ENCODE data around the gene CORO2A. TPM values are rescaled to one million over a fixed set of nuclear protein-coding genes. Genes with fewer than 3 reads are reported as not detected.
"Not testable (repeated sequence)": the region's sequence is repeated elsewhere in the genome, so short reads cannot be mapped to it uniquely, and the experiment has no call there.

CORO2A gene
- total RNA-seq, 3 donors from 2014 or later = 1.4 to 7.2 (median 7.2) TPM

- Histone ChIP-seq H3K4me3 (no peak overlapping the region), H3K4me1 (no peaks in the 10 kb centered on the region), H3K27ac (no peak overlapping the region), H3K9me3 (no peaks in the 10 kb centered on the region), H3K36me3 (no peaks in the 10 kb centered on the region), H3K27me3 (no peaks in the 10 kb centered on the region)
- intact Hi-C loops (cut with DNase I; ENCODE audit: low total_unique reads) = no loop called here
- no peak for TF ChIP-seq POLR2A (IDR thresholded peaks at IDR 0.05)
- TF ChIP-seq POLR2AphosphoS5 (IDR thresholded peaks at IDR 0.05) = no peak
- no peak for TF ChIP-seq CTCF (IDR thresholded peaks at IDR 0.05)
- no peak for DNase-seq (ENCODE audit: low spot score in 2 of 2)
These were observed 97.6 kb downstream of the CORO2A start for GRCh38 chr9:98094851-98095250.

DNA sequence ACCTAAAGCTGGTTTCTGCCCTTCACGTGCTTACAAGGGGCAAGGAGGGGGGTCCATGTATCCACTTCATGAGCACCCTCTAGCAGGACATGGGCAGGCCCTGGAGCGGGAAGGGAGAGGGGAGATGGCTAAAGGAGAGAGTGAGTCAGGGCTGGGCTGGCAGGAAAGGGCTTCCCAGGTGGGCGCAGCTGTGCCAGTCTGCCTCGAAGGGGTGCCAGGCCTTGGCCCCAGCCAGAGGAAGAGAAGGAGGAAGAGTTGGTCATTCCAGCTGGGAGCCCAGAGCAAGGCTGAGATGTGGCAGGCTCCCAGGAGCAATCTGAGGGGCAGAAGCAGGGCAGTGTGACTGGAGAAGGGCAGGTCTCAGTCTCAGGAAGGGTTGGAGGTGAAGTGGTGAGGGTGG, 98.1 kb downstream of the CORO2A start:
- Histone ChIP-seq H3K4me3 (no peak overlapping the region), H3K27me3 (no peaks in the 10 kb centered on the region), H3K36me3 (no peaks in the 10 kb centered on the region), H3K9me3 (no peaks in the 10 kb centered on the region), H3K4me1 (no peaks in the 10 kb centered on the region), H3K27ac (no peak overlapping the region)
- no peak for TF ChIP-seq POLR2AphosphoS5 (IDR thresholded peaks at IDR 0.05)
- no peak for TF ChIP-seq POLR2A (IDR thresholded peaks at IDR 0.05)
- no peak for TF ChIP-seq CTCF (IDR thresholded peaks at IDR 0.05)
- intact Hi-C loops (cut with DNase I; ENCODE audit: low total_unique reads) = no loop called here
- DNase-seq (ENCODE audit: low spot score in 2 of 2) = no peak

DNA sequence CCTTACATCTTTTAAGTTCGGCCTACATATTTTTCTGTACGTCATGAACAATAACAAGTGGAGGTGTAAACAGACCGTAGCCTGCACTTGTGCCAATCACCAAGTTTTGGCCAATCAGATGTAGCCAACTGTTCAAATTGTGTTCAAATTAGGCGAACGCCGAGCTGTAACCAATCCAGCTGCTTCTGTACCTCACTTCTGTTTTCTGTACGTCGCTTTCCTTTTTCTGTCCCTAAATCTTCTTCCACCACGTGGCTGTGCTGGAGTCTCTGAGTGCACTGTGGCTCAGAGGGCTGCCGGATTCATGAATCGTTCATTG, 99.9 kb downstream of the CORO2A start:
- Histone ChIP-seq H3K4me1 (no peaks in the 10 kb centered on the region), H3K27ac (no peak overlapping the region), H3K27me3 (no peaks in the 10 kb centered on the region), H3K9me3 (no peaks in the 10 kb centered on the region), H3K36me3 (no peaks in the 10 kb centered on the region), H3K4me3 (no peak overlapping the region)
- DNase-seq (ENCODE audit: low spot score in 2 of 2) = no peak
- intact Hi-C loops (cut with DNase I; ENCODE audit: low total_unique reads) = no loop called here
- no peak for TF ChIP-seq CTCF (IDR thresholded peaks at IDR 0.05)
- TF ChIP-seq POLR2A (IDR thresholded peaks at IDR 0.05) = no peak
- TF ChIP-seq POLR2AphosphoS5 (IDR thresholded peaks at IDR 0.05) = no peak

GRCh38 chr9:98091735-98092612, 100.5 kb downstream of the CORO2A start:
- Histone ChIP-seq H3K27ac (no peak overlapping the region), H3K27me3 (no peaks in the 10 kb centered on the region), H3K36me3 (no peaks in the 10 kb centered on the region), H3K4me1 (no peaks in the 10 kb centered on the region), H3K4me3 (no peak overlapping the region), H3K9me3 (no peaks in the 10 kb centered on the region)
- intact Hi-C loops (cut with DNase I; ENCODE audit: low total_unique reads) = no loop called here
- no peak for DNase-seq (ENCODE audit: low spot score in 2 of 2)
- no peak for TF ChIP-seq POLR2A (IDR thresholded peaks at IDR 0.05)
- no peak for TF ChIP-seq POLR2AphosphoS5 (IDR thresholded peaks at IDR 0.05)

- H3K27me3 ChIP-seq; intact Hi-C loops (cut with DNase I; ENCODE audit: low total_unique reads); H3K4me1 ChIP-seq; H3K36me3 ChIP-seq; DNase-seq (ENCODE audit: low spot score in 2 of 2); H3K9me3 ChIP-seq; H3K27ac ChIP-seq; H3K4me3 ChIP-seq: not testable (repeated sequence)
These were observed 101.8 kb downstream of the CORO2A start for GRCh38 chr9:98090674-98091073.

DNA sequence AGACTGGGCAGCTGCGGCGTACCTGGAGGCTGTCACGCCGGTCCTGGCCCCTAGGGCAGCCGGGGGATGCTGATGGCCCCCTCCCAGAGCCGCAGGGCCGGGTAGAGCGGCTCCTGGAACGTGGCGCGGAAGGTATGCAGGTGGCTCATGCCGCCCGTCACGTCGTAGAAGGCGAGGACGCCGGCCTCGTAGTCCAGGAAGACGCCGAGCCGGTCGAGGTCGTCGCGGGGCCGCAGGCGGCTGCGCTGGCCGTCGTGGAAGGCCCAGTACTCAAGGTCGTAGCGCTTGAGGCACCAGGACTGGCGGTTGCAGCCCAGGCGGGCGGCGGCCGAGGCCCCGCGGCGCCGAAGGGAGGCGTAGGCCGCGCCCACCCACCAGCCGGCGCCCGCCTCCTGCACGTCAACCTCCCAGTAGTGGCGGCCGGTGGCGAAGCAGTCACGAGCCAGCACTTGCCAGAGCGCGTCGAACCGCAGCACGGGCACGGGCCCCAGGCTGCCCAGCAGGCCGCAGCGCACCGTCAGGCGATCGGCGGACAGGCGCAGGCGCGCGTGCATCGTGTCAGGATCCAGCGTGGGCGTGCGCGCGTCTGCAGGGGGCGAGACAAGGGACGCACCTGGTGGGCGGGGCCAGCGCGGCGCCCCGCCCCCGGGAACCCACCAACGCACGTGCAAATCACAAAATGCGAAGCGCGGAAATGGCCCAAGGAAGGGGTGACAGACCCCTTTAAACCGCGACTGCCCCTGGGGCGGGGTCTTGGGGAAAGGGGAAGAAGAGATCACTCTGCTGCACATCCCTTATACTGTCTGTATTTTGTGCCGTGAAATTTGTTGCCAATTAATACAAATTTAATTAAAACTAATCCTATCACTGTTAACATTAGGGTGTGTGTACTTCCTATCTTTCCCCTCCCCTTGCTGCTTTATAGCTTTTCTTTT, 104.8 kb downstream of the CORO2A start:
- Histone ChIP-seq H3K4me1 (no peaks in the 10 kb centered on the region), H3K9me3 (no peaks in the 10 kb centered on the region), H3K27me3 (no peaks in the 10 kb centered on the region), H3K27ac (peak overlapping the region; percentile 52 to 73), H3K4me3 (peak overlapping the region; percentile 23 to 68 (median 43)), H3K36me3 (no peaks in the 10 kb centered on the region)
- DNase-seq (ENCODE audit: low spot score in 2 of 2) = no peak
- TF ChIP-seq POLR2AphosphoS5 (IDR thresholded peaks at IDR 0.05) = no peak
- no peak for TF ChIP-seq POLR2A (IDR thresholded peaks at IDR 0.05)
- no peak for TF ChIP-seq CTCF (IDR thresholded peaks at IDR 0.05)
- intact Hi-C loops (cut with DNase I; ENCODE audit: low total_unique reads) = no loop called here
